ENCODE data around the gene ART5.
A peak's percentile ranks its signal among the peaks of the same experiment; 100 is the strongest.

ART5 gene, protein sequence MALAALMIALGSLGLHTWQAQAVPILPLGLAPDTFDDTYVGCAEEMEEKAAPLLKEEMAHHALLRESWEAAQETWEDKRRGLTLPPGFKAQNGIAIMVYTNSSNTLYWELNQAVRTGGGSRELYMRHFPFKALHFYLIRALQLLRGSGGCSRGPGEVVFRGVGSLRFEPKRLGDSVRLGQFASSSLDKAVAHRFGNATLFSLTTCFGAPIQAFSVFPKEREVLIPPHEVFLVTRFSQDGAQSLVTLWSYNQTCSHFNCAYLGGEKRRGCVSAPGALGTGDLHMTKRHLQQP

DNA sequence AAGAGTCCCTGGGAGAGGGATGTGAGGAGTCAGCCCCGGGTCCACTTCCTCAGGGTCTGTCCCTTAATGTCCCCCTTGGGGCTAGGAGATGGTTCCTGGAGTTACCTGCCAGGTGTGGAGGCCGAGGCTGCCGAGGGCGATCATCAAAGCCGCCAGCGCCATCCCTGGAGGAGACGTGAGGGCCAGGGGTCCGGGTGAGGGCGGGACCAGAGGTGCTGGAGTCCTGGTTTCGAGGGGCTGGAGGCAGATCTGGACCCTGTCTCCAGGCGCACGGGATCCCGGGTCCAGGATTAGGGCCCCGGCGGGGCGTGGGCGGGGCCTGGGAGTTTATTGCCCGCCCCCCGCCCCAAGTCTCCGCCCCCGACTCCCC is at the start of gene ART5:
ART5 (minus strand) TSS at position 292 of the 370 bp plus-strand sequence; CDS start at position 162, 130 bp downstream.
- no peak for DNase-seq

DNA sequence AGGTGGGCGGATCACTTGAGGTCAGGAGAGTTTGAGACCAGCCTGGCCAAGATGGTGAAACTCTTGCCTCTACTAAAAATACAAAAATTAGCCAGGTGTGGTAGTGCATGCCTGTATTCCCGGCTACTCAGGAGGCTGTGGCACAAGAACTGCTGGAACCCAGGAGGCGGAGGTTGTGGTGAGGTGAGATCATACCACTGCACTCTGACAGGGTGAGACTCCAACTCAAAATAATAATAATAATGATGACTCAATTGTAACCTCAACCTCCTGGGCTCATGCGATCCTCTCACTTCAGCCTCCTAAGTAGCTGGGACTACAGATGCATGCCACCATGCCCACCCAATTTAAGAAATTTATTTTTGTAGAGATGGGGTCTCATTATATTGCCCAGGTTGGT is 45.0 kb upstream of the ART5 start:
- DNase-seq: no peak

DNA sequence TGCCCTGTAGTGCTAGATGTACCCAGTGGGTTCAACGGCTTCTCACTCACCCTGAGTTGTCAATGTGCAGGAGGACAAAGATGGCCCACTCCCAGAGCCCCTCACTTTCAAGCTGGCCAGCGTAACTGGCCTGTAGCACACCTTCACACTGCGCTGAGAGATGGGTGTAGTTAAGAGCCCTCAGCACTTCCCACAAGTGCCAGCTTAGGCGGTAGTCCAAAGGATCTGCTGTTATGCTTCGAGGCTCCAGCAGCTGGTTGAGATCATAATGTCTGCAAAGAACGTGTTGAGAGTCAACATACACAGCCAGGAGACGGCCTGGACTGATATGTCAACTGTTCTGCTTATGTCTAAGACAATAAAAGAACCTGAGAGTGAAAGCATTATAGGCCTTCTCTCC is 44.1 kb upstream of the ART5 start:
- DNase-seq: no peak

DNA sequence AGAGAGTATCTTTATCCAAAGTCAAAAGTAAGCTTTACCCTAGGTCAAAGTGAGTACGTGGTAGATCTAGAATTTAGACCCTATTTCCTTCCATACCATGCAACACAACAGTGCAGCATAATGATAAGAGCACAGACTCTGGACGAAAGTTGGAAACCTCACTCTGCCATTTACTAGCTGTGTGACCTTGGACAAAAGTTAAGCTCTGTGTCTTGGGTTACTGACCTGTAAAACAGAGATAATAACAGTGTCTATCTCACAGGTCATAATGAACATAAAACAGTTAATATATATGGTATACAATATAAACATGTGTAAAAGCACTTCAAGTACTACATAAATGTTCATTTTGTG is 43.0 kb upstream of the ART5 start:
- DNase-seq: no peak

DNA sequence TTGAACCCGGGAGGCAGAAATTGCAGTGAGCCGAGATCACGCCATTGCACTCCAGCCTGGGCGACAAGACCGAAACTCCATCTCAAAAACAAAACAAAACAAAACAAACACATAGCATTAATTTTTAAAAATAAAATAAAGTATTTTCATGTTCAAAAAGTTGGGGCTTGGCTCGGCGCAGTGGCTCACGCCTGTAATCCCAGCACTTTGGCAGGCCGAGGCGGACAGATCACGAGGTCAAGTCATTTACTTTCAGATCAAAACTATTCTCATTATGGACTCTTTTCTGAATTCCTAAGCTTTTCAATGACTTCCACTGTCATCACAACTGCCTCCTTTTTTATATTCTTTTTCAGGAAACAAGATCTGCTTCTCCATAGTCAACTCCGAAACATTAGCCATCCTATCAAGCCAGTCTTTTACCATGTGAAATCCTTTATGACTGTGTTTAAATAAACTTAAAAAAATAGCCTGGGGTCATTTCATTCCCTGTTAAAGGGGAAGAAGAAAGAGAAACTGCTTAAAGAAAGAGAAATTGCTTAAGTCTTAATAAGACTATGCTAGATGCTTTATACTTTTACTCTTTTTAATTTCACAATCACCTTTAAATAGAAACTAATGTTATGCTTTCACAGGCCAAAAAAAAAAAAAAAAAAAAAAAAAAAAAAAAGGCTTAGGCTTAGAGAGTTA is 42.5 kb upstream of the ART5 start:
- DNase-seq: no peak

DNA sequence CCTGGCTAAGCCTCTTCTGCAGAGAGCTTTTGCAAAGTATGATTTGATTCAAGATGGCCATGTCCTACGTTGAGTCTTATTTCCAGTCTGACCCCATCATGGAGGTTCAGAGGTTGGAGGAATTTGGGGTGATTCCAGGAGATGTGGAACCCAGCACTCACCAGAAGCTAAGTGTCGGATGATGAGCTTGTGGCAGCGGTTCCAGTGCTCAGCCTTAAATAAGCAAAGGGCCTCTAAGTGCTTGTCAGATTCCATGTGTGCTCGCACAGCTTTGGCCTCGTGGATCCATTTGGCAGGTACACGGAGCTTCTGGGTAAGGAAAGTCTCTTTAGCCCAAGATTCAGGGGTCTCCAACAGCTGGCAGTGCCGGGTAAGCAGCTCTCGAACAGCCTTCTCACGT is 41.2 kb upstream of the ART5 start:
- DNase-seq: no peak

DNA sequence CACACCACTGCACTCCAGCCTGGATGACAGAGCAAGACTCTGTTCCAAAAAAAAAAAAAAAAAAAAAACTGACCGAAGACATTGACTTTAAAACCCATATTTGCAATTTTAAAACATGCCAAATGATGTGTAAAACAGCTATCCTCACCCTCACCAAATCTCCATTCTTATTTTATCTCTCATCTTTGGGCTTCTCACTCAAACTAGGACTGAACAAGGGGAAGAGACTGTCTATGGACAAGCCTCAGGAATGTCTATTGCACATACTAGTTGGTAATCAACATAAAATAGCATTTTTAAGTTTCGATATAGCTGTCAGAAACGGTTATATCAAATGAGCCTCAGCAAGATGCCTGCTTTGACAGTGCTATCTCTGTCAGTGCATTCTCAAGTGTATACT is 37.3 kb upstream of the ART5 start:
- no peak for DNase-seq

DNA sequence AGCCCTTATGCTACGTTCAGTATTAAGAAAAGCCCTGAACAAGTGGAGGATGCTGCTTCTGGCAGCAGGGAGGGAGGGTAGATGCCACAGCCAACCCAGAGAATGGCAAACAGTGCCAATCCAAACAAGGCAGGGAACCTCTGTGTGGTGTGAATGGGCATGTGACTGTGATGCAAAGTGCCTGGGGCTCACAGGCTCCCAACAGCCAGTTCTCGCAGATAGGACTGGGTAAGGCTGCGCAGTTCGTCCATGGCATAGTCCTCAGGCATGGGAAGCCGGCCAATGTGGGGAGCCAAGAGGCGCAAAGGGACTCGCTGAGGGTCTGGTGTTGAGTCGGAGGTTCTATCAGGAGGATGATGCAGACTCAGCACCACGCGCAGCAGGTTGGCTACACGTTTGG is 34.2 kb upstream of the ART5 start:
- no peak for DNase-seq

DNA sequence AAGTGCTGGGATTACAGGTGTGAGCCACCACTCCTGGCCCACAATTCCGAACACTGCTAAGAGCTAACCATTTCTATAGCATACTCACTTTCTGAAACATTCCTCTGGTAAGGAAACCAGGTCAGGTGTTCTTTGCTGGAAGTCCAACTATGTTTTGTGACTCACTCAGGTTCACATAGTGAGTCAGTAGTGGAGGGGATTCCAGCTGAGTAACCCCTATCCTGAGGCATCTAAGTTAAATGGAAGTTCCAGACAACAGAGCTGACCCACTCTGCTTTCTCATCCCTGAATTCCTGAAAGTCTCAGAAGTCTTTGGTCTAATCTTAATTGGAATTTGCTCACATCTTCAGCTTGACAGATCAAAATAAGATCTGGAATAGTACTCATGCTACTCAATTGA is 32.4 kb upstream of the ART5 start:
- peak; percentile 89 for DNase-seq

DNA sequence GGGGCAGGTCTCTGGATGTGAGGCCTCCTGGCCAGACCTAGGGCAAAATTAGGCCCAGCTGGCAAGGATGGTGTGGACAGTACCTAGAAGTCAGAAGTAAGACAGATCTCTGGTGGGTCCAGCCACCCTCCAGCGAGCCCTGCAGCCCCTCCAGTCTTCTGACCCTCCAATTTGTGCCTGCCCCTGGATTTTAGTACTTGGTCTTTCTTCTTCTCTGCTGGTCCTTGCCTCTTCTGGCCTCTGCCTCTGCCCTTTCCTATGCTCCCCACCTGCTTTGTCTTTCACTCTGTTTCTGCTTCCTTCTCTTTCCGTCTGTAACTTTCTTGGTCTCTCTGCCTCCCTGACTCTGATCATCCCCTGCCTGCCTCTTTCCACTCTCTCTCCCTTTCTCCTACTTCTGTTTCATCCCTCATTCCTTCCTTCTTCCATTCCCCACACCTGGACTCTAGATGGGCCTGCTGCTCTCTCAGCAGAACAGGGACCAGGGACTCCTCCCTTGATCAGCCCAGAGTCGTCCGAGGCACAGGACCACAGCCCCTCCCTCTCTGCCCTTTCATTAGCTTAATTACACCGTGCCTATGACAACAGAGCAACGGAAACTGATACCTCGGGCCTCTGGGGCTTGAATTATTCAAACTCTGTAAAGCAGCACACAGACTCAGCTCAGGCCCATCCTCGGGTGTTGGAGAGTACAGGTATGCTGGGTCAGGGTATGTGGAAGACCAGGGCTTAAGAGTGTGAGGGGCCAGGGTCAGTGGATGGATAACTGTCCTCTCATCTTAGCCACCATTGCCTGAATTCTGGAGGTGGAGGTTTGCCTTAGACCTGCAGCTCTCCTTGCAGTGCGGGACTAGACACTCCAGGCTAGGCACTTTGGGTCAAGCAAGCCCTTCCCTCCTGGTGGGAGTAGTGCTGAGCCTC is 29.8 kb upstream of the ART5 start, which contains the start of gene CHRNA10:
CHRNA10 (minus strand) TSS at position 51 of the 921 bp plus-strand sequence. CDS start 72 bp downstream, outside the sequence.
- no peak for DNase-seq

DNA sequence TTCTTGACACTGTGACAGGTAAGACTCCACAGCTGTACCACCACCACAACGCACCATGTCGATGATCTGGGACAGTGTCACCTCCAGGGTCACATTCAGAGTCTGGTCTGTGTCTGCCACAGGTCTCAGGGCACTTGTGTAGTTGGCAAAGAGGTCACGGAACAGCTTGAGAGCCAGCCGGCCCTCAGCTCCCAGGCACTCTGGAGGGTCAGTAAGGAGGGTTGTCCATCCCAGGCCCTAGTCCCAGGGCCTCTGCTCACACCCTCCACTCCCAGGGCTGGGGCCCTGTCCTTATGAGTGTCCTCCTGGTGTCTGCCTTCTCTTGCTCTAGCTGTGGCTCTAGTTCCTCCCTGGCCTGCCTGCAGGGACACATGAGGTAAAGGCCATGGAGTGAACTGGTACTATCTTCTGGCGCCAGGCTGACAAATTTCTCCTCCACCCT is 28.0 kb upstream of the ART5 start:
- DNase-seq: peak; percentile 39

DNA sequence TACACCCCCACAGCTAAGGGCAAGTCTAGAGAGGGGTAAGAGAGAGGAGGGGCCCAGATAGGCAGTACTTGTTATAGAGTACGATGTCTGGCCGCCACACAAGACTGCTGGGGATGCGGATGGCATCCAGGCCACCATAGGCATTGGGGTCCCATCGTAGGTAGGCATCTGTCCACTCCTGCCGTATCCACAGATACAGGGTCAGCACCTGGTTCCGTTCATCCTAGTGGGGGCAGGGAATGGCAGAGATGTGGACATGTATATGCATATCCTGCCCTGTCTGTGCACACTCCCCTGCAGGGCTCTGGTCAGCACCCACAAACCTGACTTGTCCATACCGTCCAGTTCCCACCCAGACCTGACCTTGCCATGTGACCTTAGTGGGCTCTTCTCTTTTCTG is 27.3 kb upstream of the ART5 start:
- peak; percentile 37 for DNase-seq

DNA sequence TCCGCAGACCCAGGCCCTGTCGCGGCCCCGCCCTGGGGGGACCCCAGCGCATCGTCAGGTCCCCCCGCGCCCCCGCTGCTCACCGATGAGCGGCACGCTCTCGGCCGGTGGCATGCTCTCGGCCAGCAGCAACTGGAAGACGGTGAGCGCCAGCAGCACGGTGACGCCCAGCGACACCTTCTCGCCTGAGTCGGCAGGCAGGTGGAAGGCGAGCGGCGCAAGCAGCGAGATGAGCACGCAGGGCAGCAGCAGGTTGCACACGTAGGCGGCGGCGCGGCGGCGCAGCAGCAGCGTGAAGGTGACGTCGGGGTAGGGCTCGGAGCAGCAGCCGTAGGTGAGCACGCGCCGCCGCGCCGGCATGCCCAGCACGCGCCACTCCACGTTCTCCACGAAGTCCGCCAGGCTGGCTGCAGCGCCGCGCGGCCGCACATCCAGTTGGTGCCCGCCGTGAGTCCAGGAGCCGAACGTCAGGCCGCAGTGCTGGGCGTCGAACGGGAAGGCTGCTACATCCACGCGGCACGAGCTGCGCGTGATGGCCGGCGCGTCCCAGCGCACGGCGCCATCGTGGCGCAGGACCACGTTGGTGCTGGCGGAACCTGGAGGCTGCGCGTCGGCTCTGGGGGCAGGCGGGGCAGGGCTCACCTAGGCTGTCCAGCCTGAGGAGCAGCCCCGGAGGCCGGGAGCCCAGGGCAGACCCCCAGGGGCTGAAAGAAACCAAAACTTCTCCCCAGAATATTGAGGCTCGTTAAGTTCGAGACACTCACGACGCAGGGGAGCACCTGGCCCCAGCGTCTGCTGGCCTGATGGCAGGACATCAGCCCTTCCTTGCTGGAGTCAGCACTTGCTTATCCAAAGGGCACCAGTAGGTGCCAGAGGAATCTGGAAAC is 25.6 kb upstream of the ART5 start:
- DNase-seq: peak; percentile 45

DNA sequence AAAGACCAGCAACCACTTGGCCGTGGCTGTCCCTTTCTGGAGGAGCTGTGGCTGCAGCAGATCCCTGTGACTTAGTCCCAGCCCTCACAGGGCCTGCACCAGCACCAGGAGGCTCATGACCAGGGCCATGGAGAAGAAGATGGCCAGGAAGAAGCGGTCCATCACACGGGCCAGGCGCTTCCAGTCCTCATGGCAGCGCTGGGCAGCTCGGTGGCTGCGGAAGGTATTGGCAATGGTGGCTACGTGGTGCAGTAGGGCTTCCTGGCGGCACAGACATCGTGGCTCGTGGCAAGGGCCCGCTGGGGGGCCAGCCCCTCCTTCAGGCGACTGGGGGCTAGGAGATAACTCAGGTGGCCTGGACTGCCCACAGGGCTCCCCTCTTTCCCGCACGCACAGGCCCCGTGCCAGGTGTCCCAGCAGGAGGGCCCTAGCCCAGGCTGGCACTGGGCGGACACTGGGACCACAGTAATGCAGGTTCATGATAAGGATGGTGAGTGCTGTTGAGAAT is 24.3 kb upstream of the ART5 start:
- DNase-seq: peak; percentile 45

DNA sequence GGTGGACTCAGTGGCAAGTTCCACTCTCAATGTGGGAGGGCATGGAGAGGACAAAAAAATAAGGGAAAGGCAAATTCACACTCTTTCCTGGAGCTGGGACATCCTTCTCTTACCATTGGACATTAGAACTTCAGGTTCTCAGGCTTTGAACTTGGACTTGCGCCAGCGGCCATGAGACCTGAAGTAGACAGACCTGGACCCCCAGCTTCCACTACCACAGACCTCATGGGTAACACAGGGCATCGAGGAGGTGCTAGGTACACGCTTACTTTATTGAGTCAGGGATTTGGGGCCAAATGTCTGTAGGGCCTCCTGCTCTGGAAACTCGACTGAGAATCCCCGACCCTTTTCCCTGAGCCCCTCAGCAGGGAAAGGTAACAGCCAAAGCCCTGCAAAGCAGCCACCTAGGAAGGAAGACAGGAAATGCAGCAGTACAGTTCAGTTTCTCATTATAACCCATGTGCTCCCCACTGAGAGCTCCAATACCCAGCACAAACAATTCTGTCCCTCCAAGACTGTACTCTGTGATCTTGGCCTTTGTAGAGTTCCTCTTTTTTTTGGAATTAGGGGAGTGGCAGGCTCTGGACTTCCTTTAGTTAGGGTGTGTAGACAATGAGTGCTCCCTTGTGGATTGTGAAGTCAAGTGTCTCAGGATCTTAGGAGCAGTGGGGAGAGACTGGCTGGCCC is 23.7 kb upstream of the ART5 start:
- DNase-seq: no peak

DNA sequence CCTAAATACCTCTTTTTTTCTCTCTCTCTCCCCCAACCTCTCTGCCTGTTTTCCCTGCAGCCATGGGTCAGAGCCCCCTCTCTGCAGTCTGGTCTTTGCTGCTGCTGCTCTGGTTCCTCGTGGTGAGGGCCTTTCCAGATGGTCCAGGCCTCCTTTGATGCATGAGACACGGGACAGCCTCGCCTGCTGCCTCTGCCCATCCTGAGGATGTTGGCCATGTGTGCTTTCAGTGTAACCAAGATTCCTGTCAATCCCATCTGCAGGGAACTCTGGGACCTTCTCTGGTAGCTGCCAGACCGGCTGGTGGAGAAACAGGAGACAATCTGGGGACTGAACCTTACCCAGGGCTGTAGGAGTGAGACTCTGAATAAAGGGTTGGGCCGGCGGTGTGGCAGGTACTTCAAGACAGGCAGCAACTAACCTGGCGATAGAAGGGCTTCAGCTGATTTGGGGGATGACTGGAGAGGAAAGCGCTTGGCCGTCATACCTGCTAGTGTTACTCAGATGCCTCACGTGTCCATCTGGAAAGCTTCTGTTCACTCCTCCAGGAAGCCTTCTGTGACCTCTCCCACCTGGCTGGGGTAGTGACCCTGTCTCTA is 22.3 kb upstream of the ART5 start:
- DNase-seq: peak; percentile 43

DNA sequence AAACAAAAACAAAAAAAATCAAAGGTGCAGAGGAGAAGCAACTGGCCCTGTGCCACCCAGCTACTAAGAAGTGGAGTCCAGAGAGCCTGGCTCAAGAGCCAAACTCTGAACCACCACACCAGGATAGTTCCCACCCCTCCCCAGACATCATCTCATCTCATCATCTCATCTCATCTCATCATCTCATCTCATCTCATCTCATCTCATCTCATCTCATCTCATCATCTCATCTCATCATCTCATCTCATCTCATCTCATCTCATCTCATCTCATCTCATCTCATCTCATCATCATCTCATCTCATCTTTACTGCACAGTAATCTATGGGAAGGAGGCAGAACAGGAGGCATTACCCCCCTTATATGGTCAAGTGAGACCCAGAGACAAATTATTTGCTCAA is 21.1 kb upstream of the ART5 start:
- DNase-seq: no peak

DNA sequence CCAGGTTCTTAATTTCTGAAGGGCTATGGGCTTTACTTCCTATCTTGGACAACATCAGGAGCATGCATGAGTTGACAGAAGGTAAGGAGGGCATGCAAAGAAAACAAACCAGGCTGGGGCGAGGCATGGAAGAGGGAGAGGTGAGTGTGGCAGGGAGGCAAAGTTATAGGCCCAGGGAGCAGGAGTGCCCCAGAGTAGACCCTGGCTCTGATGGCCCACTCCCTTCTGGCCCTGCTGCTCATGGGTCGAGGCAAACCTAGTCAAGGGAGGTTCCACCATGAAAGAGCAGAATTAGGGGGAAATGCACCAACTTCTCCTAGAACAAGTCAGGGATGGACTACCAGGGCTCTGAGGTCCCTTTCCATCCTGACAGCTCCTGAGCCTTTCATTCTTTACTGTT is 19.2 kb upstream of the ART5 start:
- DNase-seq: no peak

DNA sequence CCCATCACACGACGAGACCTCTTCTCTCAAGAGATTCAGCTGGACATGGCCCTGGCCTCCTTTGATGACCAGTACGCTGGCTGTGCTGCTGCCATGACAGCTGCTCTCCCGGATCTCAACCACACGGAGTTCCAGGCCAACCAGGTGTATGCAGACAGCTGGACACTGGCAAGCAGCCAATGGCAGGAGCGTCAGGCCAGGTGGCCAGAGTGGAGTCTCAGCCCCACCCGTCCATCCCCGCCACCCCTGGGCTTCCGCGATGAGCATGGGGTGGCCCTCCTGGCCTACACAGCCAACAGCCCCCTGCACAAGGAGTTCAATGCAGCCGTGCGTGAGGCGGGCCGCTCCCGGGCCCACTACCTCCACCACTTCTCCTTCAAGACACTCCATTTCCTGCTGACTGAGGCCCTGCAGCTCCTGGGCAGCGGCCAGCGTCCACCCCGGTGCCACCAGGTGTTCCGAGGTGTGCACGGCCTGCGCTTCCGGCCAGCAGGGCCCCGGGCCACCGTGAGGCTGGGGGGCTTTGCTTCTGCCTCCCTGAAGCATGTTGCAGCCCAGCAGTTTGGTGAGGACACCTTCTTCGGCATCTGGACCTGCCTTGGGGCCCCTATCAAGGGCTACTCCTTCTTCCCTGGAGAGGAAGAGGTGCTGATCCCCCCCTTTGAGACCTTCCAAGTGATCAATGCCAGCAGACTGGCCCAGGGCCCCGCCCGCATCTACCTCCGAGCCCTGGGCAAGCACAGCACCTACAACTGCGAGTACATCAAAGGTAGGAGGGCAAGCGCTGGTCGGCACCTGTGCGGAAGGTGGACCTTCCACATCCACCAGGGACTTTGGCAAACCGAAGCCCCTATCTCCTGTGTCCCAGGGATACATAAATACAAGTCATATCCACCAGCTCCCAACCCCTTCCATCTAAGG is 18.1 kb upstream of the ART5 start:
- no peak for DNase-seq

DNA sequence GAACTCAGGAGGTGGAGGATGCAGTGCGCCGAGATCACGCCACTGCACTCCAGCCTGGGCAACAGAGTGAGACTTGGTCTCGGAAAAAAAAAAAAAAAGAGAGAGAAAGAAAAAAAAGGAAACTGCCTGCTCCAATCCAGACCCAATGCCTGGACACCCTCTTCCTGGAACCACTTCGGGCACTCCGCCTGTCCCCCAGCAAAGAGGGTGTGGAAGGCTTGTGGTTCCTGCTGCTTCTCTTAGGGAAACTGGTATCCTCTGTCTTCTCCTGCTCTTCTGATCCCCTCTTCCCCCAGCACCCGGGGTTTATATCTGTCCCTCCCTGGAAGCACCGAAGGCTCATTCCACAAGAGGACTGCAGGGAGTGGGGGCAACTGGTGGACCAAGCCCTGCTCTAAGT is 16.5 kb upstream of the ART5 start:
- no peak for DNase-seq
